Stimulated activated CD8-positive, alpha-beta memory T cell treated with anti-CD3 and anti-CD28 coated beads, Interleukin-15, amount 100 ng/mL, for 48 hours (primary cell): ENCODE measurements around the gene TEN1.
"Not testable (repeated sequence)": the region's sequence is repeated elsewhere in the genome, so short reads cannot be mapped to it uniquely, and the experiment has no call there.

ENCODE experiments used
- DNase-seq, 2 donors: peaks; one replicate each; pipeline ENCODE4 v3.0.0-alpha.2; 2020; ENCODE audit warnings: low read depth in 2 of 2

The TEN1 gene

DNA sequence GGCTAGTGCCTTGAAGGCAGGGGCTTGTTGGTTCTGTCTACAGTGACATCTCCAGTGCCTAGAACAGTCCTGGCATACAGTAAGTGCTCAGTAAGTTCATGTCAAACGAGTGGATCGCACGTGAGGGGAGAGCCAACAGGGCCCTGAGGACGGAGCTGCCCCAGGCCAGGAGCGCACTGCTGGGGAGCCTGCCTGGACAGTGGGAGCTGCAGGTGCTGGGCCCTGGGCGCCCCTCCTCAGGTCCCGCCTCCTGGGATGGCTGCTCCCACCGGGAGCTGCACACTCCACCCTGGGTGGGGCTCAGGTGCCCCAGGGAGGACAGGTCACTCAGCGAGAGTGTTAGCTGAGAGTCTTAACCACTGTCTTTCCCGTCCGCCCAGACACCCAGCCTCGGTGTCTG is 46.3 kb downstream of the TEN1 start:
- no peak for DNase-seq

DNA sequence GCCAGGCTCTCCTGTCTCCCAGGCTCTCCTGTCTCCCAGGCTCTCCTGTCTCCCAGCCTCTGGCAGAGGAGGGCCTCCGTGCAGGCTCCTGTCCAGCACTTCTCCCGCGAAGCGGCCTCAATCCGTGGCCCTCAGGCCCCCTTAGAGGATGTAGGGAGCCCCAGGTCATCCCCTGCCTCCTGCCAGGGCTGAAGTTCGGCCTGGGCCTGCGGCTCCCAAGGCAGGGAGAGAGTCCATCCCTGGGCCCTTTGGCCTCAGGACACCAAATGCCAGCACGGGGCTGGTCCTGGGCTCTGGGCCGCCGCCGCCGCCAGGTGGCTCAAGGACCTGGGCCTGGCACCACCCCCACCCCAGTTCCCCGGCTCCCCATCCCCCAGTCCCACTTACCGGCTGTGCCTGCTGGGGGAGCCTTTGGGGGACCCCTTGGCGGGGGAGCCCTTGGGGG is 47.7 kb downstream of the TEN1 start:
- DNase-seq = no peak

DNA sequence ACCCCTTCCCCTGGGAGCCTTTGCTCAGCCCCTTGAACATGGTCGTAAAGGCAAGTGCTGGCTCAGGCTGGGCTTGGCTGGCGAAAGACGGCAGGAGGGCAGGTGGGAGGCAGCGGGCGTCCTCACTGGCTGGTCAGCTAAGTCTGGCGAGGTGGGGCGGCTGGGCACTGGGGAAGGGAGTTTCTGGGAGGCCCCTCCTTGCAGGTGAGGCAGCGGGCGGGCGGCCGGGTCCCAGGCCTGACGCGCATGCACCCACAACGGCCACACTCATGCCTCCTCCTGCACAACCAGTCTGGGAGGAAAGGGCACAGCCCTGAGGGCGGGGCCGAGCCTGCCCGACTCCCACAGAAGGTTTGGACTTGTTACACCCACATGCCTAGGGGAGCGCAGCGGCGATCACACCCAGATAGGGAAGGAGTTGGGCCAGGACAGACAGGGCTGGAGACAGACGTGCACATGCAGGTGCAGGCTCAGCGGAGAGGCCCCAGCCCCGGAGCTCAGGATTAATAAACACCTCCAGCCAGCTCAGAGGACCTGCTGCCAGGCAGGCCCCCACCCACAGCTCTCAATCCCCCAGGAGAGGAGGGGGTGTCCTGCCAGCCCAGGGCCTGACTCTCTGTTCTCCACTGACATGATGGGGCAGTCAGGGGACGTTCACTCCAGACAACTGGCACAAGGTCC is 48.3 kb downstream of the TEN1 start, which contains the start of gene EVPL:
Gene EVPL, minus strand, starts transcription at position 148 of the 681 bp plus-strand sequence. Its CDS starts 108 bp downstream, at position 40.
- no peak for DNase-seq

DNA sequence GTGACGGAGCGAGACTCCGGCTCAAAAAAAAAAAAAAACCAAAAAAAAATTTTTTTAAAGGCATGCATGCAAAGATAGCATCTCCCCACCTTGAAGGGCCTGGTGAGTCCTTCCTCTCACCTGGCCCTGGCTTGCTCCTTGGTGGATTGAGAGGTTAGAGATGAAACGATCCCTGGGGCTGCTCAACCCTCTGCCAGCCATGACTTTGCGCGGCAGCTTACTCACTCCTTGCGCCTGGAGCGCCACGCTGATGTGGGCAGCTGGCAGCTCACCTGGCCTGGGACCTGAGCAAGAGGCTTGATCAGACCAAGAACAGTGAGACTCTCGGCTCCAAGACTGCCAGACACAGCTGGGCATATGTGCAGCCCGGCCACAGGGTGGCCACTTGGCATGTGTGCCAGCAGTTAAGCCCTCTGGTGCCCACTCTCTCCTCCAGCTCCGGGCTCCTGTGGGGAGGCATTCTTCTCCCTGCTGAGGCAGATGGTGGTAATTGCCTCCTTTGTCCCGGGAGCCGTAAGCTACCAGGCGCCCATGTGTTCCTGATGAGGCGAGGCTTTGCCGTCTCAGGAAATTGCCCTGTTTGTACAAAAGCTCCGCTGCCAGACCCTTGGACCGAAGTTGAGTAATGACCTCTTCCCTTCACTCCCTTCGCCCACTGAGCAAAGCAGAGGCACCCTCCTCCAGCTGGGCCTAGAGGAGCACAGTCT is 53.2 kb downstream of the TEN1 start:
- no peak for DNase-seq

DNA sequence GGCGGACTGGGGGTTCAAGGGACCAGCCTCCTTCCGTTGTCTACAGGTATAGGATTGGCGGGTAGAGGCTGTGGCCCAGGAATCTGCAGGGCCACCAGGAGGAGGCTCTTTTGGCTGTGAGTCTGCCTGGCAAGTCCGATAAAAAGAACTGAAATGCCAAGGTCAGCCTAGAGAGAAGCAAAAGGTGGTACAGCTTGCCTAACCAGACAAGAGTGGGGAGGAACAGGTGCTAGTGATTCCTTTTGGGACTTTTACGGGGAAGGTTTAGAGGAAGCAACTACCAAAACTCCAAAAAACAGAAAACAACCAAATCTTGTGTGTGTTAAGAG is 53.7 kb downstream of the TEN1 start:
- no peak for DNase-seq

DNA sequence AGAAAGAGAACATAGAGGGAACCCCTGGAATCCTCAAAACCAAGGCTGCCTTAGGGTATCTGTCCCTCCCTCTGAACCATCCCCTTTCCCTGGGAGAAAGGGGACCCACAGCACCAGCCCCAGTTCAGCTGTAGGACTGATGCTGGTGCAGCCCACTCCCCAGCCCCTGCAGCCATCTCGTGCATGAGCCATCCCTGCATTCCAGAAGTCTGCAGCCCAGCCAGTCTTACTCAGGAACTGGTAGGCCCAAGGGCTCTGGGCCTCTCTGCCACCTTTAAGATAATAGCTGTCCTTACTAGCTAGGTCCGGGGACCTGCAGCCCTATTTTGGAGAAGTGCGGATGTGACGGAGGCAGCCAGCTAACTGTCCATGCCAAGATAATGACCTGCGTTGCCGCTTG is 54.1 kb downstream of the TEN1 start:
- DNase-seq = no peak

DNA sequence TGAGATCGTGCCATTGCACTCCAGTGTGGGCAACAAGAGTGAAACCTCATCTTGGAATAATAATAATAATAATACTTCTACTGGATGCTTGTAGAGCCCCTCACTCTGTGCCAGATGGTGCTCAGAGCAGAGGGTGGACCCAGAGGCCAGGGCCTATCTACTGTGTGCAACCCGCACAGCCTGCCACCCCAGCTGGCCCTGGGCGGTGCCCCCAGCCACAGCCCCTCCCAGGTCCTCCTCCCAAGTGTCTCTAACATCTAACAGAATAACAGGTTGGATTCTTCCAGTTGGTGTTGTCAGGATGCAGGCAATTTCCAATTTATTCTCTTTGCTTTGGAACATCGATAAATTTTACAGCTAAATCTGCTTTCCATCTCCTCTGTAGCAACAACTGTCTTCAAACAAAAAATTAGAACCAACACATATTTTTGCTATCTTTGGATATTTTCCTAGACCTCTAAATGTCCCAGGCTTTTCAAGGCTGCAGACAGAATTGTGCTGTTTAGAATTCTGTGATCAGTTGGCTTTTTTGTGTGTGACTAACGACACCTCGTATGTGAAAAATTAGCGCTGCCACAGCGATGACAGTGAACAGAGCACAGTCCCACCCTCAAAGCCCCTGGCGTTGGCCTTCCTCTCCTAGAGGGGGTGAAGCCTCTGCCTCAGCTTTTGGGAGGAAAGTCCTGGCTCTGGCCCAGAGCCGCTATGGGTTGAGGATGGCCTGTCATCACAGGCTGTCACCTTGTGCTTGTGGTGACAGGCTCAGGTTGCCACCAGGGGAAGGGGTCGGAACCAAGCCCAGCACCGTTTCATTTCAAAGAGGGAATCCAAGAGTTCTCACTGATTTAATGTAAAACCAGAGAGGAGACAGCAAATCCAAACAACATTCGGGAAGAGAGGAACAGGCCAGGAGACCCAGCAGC is 55.6 kb downstream of the TEN1 start:
- DNase-seq = no peak

DNA sequence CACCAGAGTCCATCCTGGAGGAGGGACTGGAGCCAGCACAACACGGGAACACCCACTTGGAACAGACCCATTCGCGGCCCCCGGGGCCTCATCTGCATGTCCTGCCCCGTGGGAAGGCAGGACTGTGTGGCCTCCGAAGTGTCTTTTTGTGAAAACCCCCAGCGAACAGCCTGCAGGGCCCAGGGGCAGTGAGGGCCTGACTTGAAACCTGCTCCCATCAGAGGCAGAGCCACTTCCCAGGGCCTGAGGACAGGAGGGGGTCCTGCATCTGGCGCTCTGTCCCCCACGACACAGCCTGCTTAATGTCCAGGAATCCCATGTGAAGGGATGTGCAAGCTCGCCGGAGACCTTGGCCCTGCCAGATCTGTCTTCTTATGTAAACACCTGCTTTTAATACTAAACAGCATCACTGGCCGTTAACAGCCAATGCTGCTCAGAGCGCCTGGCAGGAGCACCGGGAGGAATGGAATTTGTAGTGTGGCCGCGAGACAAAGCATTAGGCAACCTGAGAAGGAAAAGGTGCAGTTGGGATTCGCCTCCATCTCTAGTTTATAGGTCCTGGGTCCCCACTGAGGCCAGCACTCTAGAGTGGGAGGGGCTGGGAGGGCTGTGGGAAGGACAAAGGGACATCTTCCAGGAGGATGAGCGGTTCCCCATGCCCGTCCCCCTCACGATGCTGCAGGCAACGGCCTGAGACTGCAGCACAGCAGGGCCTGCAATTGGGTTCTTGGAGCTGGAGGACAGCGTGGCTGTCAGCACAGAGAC is 57.6 kb downstream of the TEN1 start:
- DNase-seq = no peak

DNA sequence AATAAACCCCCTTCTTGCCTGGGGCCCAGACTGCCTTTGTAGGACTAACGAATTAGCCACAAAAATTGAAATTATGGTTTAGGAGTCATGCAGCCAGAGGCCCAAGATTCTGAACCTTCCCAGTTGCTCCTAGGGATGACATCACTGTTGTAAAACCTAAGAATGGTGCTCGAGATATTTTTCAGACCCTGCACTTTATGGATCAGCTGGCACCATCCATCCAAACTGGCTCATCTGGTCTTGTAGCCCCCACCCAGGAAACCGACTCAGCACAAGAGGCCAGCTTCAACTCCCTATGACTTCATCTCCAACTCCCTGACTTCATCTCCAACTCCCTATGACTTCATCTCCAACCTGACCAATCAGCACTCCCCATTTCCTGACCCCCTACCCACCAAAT is 59.0 kb downstream of the TEN1 start:
- DNase-seq = no peak

DNA sequence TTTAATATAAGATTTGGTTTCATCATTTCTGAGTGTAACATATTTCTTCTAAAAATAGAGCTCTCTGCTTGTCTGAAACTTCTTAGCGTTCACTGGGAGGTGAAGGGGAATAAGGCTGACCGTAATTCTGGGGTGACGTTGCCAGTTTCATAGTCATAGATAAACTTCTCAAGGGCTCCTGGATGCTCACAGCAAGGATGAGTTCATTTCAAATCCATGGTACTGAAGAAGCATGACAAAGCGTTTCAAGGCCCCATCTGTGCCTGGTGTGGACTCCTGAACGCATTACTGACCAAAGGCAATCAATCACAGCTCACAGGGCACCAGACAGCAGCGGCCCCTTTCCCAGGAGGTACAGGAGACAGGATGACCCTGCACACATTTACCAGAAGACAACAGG is 60.1 kb downstream of the TEN1 start:
- no peak for DNase-seq

DNA sequence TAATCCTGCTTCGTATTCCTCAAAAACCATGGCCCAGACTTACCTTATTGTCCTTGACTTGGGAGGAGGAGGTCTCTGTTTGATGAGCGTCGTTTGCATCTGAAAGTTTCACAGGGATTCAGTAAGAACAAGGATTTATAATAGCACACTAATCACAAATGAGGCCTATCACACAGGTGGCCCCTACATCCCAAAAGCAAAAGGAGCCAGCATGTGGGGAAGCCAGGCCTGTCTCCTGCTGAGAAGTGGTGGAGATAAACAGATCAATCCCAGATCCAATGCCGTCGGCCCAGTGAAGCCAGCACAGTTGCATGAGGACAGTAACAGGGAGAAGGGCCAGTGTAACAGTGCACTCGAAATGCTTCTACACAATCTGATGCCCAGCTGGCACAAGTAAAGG is 61.3 kb downstream of the TEN1 start:
- no peak for DNase-seq

DNA sequence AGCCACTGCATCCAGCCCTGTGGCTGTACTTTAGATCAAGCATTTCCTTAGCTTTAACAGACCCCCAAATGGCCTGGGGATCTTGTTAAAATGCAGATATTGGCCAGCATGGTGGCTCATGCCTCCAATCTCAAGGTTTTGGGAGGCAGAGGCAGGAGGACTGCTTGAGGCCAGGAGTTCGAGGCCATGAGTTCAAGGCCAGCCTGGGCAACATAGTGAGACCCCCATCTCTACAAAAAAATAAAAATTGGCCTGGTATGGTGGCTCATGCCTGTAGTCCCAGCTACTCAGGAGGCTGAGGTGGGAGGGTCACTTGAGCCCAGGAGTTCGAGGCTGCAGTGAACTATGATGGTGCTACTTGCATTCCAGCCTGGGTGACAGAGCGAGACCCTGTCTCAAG is 63.8 kb downstream of the TEN1 start:
- DNase-seq = not testable (repeated sequence)

DNA sequence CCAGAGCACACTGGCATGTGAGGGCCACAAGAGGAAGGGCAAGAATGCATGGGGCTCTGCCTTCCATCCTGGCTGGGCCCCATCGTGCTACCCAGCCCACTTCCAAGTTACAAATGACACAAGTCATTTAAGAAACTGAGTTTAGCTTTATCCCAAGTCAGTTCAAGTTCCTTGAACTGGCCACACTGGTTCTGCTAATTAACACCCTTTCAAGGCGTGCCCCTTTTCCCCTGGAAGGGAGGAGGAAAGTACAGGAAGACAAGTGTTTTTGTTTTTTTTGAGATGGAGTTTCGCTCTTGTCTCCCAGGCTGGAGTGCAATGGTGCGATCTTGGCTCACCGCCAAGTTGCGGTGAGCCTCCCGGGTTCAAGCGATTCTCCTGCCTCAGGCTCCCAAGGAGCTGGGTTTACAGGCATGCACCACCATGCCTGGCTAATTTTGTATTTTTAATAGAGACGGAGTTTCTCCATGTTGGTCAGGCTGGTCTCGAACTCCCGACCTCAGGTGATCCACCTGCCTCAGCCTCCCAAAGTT is 65.5 kb downstream of the TEN1 start:
- DNase-seq = not testable (repeated sequence)

DNA sequence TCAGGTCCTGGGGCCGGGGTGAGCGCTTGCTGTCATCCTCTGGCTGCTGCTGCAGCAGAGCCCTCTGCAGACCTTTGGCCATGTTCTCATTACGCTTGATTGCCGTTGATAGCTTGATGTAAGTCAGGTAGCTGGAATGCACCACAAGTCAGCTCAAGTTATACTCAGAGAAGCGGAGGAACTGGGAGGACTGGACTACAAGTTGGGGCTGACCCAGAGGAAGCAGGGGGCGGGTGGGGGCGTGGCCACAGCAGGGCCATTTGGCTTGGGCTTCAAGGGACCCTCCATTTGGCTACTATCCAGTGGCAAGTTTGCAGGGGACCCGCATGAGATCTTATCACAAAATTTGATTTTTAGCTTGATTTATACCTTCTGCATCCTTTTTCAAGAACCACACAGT is 67.0 kb downstream of the TEN1 start:
- DNase-seq = no peak

DNA sequence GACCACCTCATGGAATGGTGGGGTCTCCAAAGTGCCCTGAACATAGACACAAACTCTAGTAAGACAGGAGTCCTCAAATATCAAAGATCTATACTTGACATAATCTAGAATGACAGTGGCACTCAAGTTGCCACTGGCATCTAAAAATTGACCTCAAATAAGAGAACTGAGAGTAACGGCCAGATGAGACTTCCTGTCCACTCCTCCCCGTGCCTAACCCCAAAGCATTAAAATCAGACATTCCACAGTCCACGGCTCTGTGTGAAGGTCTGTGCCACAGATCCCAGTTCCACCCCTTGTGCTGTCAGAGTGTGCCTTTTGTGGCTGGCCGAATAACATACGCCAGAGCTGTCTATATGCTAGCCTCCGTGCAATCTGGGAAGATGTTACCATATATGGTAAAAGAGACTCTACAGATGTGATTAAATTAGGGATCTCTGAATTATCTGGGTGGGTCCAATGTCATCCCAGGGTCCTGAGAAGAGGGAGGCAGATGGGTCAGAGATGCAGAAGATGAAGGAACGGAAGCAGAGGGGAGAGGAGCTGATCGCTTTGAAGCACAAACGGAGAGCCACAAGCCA is 69.1 kb downstream of the TEN1 start:
- DNase-seq = no peak

DNA sequence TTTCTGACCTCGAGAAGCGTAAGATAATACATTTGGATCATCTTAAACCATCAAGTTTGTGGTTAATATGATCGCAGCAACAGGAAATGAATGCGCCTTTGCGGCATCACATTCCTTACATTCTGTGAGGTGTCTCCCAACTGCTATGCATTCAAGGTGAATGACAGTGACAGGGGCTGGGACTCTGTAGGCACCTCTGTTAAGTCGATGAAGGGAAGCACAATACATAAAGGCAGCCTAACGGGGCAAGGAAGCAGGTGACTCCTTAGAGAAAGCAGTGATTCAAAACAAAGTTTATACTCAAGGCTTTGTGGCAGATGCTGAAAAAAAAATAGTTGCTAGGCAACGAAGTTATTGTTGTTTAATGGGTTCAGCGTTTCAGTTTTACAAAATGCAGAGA is 69.7 kb downstream of the TEN1 start:
- no peak for DNase-seq

DNA sequence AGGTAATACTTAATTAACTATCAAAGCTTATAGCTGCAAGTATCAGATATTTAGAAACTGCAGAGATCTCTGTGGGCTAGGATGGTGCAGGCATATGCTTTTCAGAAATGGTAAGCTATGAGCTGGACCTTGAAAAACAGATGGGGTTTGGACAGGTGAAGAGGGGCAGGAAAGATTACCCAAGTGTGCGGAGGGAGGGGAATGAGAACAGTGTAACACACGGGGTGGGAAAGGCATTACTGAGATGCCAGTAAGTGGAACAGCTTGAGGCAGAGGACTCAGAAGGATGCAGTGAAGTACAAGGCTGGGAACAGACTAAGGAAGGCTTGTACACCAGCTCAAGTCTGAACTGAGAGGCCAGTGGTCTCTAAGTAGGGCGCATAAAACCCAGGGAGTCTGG is 70.2 kb downstream of the TEN1 start:
- no peak for DNase-seq

DNA sequence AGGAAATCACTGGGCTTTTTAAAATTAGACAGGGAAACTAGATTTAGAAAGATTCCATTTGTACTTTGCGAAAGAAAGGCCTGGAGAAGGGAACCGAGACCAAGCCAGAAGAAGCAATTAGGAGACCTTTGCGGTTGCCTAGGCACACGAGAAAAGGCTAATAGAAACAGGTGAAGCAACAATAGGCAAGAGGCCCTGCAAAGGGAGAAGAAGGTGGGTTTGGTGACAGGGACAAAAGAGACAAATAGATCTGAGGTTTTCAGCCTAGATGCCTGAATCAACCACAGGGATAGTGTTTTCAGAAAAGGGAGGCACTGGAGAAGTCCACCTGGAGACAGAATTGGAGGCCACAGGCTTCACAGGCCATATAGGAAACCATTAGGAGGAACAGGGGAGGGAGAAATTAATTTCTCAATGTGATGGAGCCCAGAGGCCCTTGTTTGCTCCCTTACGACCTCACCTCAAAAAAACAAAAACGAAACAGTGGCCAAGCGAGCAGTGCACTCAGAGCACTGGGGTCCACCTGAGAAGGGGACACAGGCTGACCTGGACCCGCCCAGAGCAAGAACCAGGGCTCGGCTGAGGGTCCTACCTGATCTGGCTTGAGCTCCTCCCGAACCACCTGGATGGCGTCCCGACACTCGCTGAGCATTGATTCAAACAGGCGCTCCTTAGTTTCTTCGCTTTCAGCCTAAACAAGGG is 70.9 kb downstream of the TEN1 start:
- DNase-seq = no peak
